ENCODE data around the gene LYPD4. TPM values are rescaled to one million over a fixed set of nuclear protein-coding genes. Genes with fewer than 3 reads are reported as not detected.

LYPD4 gene
- polyA plus RNA-seq, 1 donor (not counting 4 experiments of a cell fraction or from before 2014, with no cell fraction given) = not detected

GRCh38 chr19:41847351-41848105 is 3.0 kb upstream of the LYPD4 start:
- Histone ChIP-seq H3K27me3 (ENCODE audit: control insufficient read depth, extremely low read depth, insufficient read depth, low read length) (peaks cover 15% of the 10 kb centered on the region), H3K9me1 (ENCODE audit: control insufficient read depth, extremely low read depth, insufficient read depth, low read length) (no peaks in the 10 kb centered on the region), H3K4me3 (ENCODE audit: control insufficient read depth in 2 of 3, extremely low read depth in 1 of 3, insufficient read depth in 2 of 3, low read depth in 1 of 3, low read length in 3 of 3) (no peak overlapping the region), H2AFZ (ENCODE audit: control insufficient read depth, low read length) (no peak overlapping the region), H3K79me2 (ENCODE audit: control insufficient read depth, insufficient read depth, low read length) (no peaks in the 10 kb centered on the region), H3K36me3 (ENCODE audit: control insufficient read depth in 2 of 2, extremely low read depth in 1 of 2, insufficient read depth in 2 of 2, low read length in 2 of 2) (no peaks in the 10 kb centered on the region), H3K9ac (ENCODE audit: control insufficient read depth, extremely low read depth, insufficient read depth, low read length) (no peak overlapping the region), H3K4me1 (ENCODE audit: control insufficient read depth, extremely low read depth, insufficient read depth, low read length) (no peaks in the 10 kb centered on the region), H3K27ac (ENCODE audit: control insufficient read depth, insufficient read depth, low read length) (no peak overlapping the region), H3K4me2 (ENCODE audit: control insufficient read depth, extremely low read depth, insufficient read depth, low read depth, low read length) (no peak overlapping the region), H3K9me3 (ENCODE audit: control insufficient read depth, low read depth, low read length) (no peaks in the 10 kb centered on the region), H4K20me1 (ENCODE audit: control insufficient read depth, extremely low read depth, insufficient read depth, low read length) (no peaks in the 10 kb centered on the region)
- dilution Hi-C loops (cut with MboI; ENCODE audit: extremely low pct_ligation_motif_present, low sequenced_read_pairs) = no loop called here
- FAIRE-seq = no peak
- TF ChIP-seq, protein P1, sequence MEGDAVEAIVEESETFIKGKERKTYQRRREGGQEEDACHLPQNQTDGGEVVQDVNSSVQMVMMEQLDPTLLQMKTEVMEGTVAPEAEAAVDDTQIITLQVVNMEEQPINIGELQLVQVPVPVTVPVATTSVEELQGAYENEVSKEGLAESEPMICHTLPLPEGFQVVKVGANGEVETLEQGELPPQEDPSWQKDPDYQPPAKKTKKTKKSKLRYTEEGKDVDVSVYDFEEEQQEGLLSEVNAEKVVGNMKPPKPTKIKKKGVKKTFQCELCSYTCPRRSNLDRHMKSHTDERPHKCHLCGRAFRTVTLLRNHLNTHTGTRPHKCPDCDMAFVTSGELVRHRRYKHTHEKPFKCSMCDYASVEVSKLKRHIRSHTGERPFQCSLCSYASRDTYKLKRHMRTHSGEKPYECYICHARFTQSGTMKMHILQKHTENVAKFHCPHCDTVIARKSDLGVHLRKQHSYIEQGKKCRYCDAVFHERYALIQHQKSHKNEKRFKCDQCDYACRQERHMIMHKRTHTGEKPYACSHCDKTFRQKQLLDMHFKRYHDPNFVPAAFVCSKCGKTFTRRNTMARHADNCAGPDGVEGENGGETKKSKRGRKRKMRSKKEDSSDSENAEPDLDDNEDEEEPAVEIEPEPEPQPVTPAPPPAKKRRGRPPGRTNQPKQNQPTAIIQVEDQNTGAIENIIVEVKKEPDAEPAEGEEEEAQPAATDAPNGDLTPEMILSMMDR (optimal IDR thresholded peaks at IDR 0.05 in 1 of 3, IDR thresholded peaks at IDR 0.05 in 1 of 3, conservative IDR thresholded peaks at IDR 0.05 in 1 of 3; ENCODE audit: extremely low read depth in 1 of 3, insufficient read depth in 2 of 3, low read length in 3 of 3) = no peak
- TF ChIP-seq EZH2 (IDR thresholded peaks at IDR 0.05; ENCODE audit: low read length) = no peak
- no peak for DNase-seq (ENCODE audit: low read depth, low spot score)

DNA sequence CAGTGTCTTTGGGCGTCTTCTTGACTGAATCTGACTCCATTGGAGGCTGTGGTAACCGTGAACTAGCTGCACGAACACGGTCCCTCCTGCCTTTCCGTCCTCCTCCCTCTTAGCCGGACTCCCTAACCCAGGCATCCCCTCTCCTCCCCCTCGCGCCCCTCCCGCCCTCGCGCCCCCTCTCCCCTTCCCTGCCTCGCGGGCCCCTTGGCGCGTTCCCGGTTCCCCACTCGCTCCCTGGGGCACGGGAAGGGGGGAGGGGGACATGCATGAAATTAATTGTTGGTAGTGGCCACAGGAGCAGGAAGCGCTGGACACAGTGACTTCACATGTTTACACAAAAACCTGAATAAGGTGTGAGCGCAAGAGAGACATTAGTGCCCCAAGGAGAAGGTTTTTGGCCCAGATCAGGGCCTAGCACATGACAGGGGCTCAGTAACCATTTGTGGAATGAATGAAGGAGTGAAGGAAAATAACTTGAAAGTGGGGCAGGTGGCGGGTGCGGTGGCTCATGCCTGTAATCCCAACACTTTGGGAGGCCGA is 638 bp upstream of the LYPD4 start:
- H3K36me3 ChIP-seq (ENCODE audit: control insufficient read depth in 2 of 2, extremely low read depth in 1 of 2, insufficient read depth in 2 of 2, low read length in 2 of 2) = no peaks in the 10 kb centered on the region
- dilution Hi-C loops (cut with MboI; ENCODE audit: extremely low pct_ligation_motif_present, low sequenced_read_pairs) = no loop called here
- no peak overlapping the region for H3K9ac ChIP-seq (ENCODE audit: control insufficient read depth, extremely low read depth, insufficient read depth, low read length)
- no peak overlapping the region for H3K27ac ChIP-seq (ENCODE audit: control insufficient read depth, insufficient read depth, low read length)
- H3K4me2 ChIP-seq (ENCODE audit: control insufficient read depth, extremely low read depth, insufficient read depth, low read depth, low read length) = no peak overlapping the region
- FAIRE-seq (no peak), DNase-seq (ENCODE audit: low read depth, low spot score) (no peak)
- TF ChIP-seq EZH2 (IDR thresholded peaks at IDR 0.05; ENCODE audit: low read length) = no peak
- TF ChIP-seq, protein P1 (optimal IDR thresholded peaks at IDR 0.05 in 1 of 3, IDR thresholded peaks at IDR 0.05 in 1 of 3, conservative IDR thresholded peaks at IDR 0.05 in 1 of 3; ENCODE audit: extremely low read depth in 1 of 3, insufficient read depth in 2 of 3, low read length in 3 of 3) = no peak
- H3K4me3 ChIP-seq (ENCODE audit: control insufficient read depth in 2 of 3, extremely low read depth in 1 of 3, insufficient read depth in 2 of 3, low read depth in 1 of 3, low read length in 3 of 3) = no peak overlapping the region
- no peak overlapping the region for H2AFZ ChIP-seq (ENCODE audit: control insufficient read depth, low read length)
- no peaks in the 10 kb centered on the region for H4K20me1 ChIP-seq (ENCODE audit: control insufficient read depth, extremely low read depth, insufficient read depth, low read length)
- H3K9me1 ChIP-seq (ENCODE audit: control insufficient read depth, extremely low read depth, insufficient read depth, low read length) = no peaks in the 10 kb centered on the region
- H3K27me3 ChIP-seq (ENCODE audit: control insufficient read depth, extremely low read depth, insufficient read depth, low read length) = peaks cover under 1% of the 10 kb centered on the region
- H3K79me2 ChIP-seq (ENCODE audit: control insufficient read depth, insufficient read depth, low read length) = no peaks in the 10 kb centered on the region
- no peaks in the 10 kb centered on the region for H3K9me3 ChIP-seq (ENCODE audit: control insufficient read depth, low read depth, low read length)
- H3K4me1 ChIP-seq (ENCODE audit: control insufficient read depth, extremely low read depth, insufficient read depth, low read length) = no peaks in the 10 kb centered on the region
